Endothelial cell of umbilical vein (primary cell): ENCODE measurements around the gene SH3RF1. TPM values are rescaled to one million over a fixed set of nuclear protein-coding genes. Genes with fewer than 3 reads are reported as not detected.

Experiments
- BruUV-seq: library from RNA; stranded (reverse); fragments of 400-500 nt; replicated peaks from 2 replicates; lab custom pipeline; 2021; lab: Mats Ljungman, UMichigan
- CTCF ChIA-PET: fragments of 300-600, 350-600 bp; sonication (Branson Sonifier 250); formaldehyde crosslinking; loops from one replicate; lab custom pipeline; 2021; ENCODE audit warnings: antibody characterized with exemption, inconsistent platforms; lab: Charles Lee
- POLR2A ChIA-PET: fragments of 300-600, 350-600 bp; sonication (Branson Sonifier 250); formaldehyde crosslinking; loops from one replicate; lab custom pipeline; 2021; ENCODE audit warnings: antibody characterized with exemption, inconsistent platforms; lab: Charles Lee
- DNase-seq: peaks from one replicate; pipeline ENCODE4 v3.0.0-alpha.2; 2011; ENCODE audit warnings: low read depth, low spot score
- FAIRE-seq: peaks from 2 replicates; lab custom pipeline; 2011; peaks lifted over from hg19 to GRCh38; lab: Jason Lieb, UNC
- H2AFZ ChIP-seq: 2 replicates; pipeline ENCODE4 v1.6.0; 2012; ENCODE audit warnings: low read depth, low read length, control low read depth, inconsistent platforms
- H3K27ac ChIP-seq: 2 replicates; pipeline ENCODE4 v1.5.1; 2011; ENCODE audit warnings: low read depth, mild to moderate bottlenecking, control low read depth, low read length, moderate library complexity; ENCODE audit not compliant: insufficient read depth
- H3K27me3 ChIP-seq, 2 experiments: 2 replicates each; pipeline versions ENCODE4 v1.6.0 to v1.6.1; 2011; ENCODE audit warnings: low read length in 2 of 2, mixed read lengths in 1 of 2; ENCODE audit not compliant: control insufficient read depth in 2 of 2, insufficient read depth in 2 of 2
- H3K36me3 ChIP-seq, 2 experiments: 2 replicates in 1 of 2; 3 replicates in 1 of 2; pipeline ENCODE4 v1.5.1; 2011; ENCODE audit warnings: low read length in 2 of 2, mild to moderate bottlenecking in 1 of 2, moderate library complexity in 1 of 2; ENCODE audit not compliant: control insufficient read depth in 2 of 2, insufficient read depth in 2 of 2; ENCODE audit errors: extremely low read depth in 1 of 2
- H3K4me1 ChIP-seq: 3 replicates; pipeline ENCODE4 v1.5.1; 2011; ENCODE audit warnings: mild to moderate bottlenecking, low read length; ENCODE audit not compliant: control insufficient read depth, insufficient read depth; ENCODE audit errors: extremely low read depth
- H3K4me2 ChIP-seq: 2 replicates; pipeline ENCODE4 v1.6.1; 2011; ENCODE audit warnings: low read length, control low read depth, mixed read lengths; ENCODE audit not compliant: insufficient read depth
- H3K4me3 ChIP-seq, 3 experiments: fragments of 200-600 bp in 1 of 3; sonication (generic), shearing (Covaris generic) in 1 of 3; replicated peaks in 1 of 3; 2 replicates each; pipeline ENCODE4 v1.5.1; 2011 to 2016; ENCODE audit warnings: control low read depth in 3 of 3, low read length in 3 of 3, mild to moderate bottlenecking in 2 of 3, inconsistent platforms in 1 of 3, low read depth in 1 of 3, moderate library complexity in 1 of 3; ENCODE audit not compliant: insufficient read depth in 1 of 3
- H3K79me2 ChIP-seq: 2 replicates; pipeline ENCODE4 v1.6.0; 2012; ENCODE audit warnings: low read length, inconsistent platforms; ENCODE audit not compliant: control insufficient read depth, insufficient read depth
- H3K9ac ChIP-seq: replicated peaks from 2 replicates; pipeline ENCODE3; 2011; ENCODE audit warnings: low read length, control low read depth; ENCODE audit not compliant: insufficient read depth; ENCODE audit errors: extremely low read depth
- H3K9me1 ChIP-seq: replicated peaks from 3 replicates; pipeline ENCODE4 v1.6.0; 2011; ENCODE audit warnings: mild to moderate bottlenecking, low read length; ENCODE audit not compliant: control insufficient read depth, insufficient read depth; ENCODE audit errors: extremely low read depth
- H3K9me3 ChIP-seq: replicated peaks from 2 replicates; pipeline ENCODE4 v1.5.1; 2012; ENCODE audit warnings: low read length, inconsistent platforms; ENCODE audit not compliant: control insufficient read depth, insufficient read depth
- H4K20me1 ChIP-seq: replicated peaks from 2 replicates; pipeline ENCODE3; 2011; ENCODE audit warnings: mild to moderate bottlenecking, low read length; ENCODE audit not compliant: control insufficient read depth, insufficient read depth; ENCODE audit errors: extremely low read depth
- CTCF ChIP-seq, 2 donors: IDR thresholded peaks; 1 replicate in 1 of 2; 2 replicates in 1 of 2; pipeline ENCODE4 v1.5.1; 2011; ENCODE audit warnings: low read length in 2 of 2, mild to moderate bottlenecking in 2 of 2, moderate library complexity in 2 of 2, control low read depth in 1 of 2, inconsistent platforms in 1 of 2, low read depth in 1 of 2; ENCODE audit not compliant: insufficient read depth in 1 of 2; ENCODE audit errors: extremely low read depth in 1 of 2
- EZH2 ChIP-seq: IDR thresholded peaks from 2 replicates; pipeline ENCODE4 v1.6.1; 2012; ENCODE audit warnings: borderline replicate concordance, low read depth, mild to moderate bottlenecking, moderate library complexity, low read length, inconsistent platforms; ENCODE audit not compliant: severe bottlenecking
- FOS ChIP-seq: IDR thresholded peaks from 2 replicates; pipeline ENCODE4 v1.6.1; 2011; ENCODE audit warnings: mild to moderate bottlenecking, low read length, moderate library complexity, borderline replicate concordance; ENCODE audit not compliant: insufficient read depth
- GATA2 ChIP-seq: IDR thresholded peaks from 2 replicates; pipeline ENCODE4 v1.7.0; 2011; ENCODE audit warnings: low read depth, mild to moderate bottlenecking, moderate library complexity, mixed read lengths, low read length; ENCODE audit not compliant: insufficient read length, insufficient read depth
- JUN ChIP-seq: IDR thresholded peaks from 2 replicates; pipeline ENCODE4 v1.6.1; 2011; ENCODE audit warnings: borderline replicate concordance, low read depth; ENCODE audit not compliant: insufficient read length, insufficient read depth
- MYC ChIP-seq: IDR thresholded peaks from one replicate; pipeline ENCODE4 v1.6.1; 2011; ENCODE audit warnings: mild to moderate bottlenecking, low read depth, low read length
- POLR2A ChIP-seq: IDR thresholded peaks from 2 replicates; pipeline ENCODE4 v1.6.1; 2012; ENCODE audit warnings: low read depth, mild to moderate bottlenecking, control low read depth, low read length
- POLR2AphosphoS5 ChIP-seq: IDR thresholded peaks from 2 replicates; pipeline ENCODE4 v1.6.1; 2012; ENCODE audit warnings: low read depth, mild to moderate bottlenecking, control low read depth, low read length, moderate library complexity; ENCODE audit not compliant: insufficient read depth
- dilution Hi-C: fragments of 300-500 bp; cut with MboI; formaldehyde crosslinking; loops from one replicate; pipeline ENCODE4 v1.15.0; 2019; ENCODE audit warnings: low sequenced_read_pairs; ENCODE audit not compliant: extremely low pct_ligation_motif_present
- intact Hi-C: fragments of 100-400 bp; cut with micrococcal nuclease; formaldehyde crosslinking; loops from one replicate; pipeline ENCODE4 v1.10.0; 2022
- polyA plus RNA-seq, 4 experiments: library from polyadenylated mRNA; depleted of rRNA in 3 of 4; stranded (reverse) in 3 of 4; unstranded in 1 of 4; fragments of >200 nt; gene quantifications; 2 replicates each; pipeline versions ENCODE4 v1.2.1 to v1.2.3, GENCODE V29; 2011 to 2012; ENCODE audit warnings: missing spikeins in 1 of 4
- total RNA-seq: library from RNA; stranded (reverse); gene quantifications from 2 replicates; pipeline ENCODE4 v1.2.3, GENCODE V29; 2021
- TF ChIP-seq, protein P1 (sequence below): IDR thresholded peaks from 2 replicates; pipeline ENCODE4 v1.6.1; 2011; ENCODE audit not compliant: insufficient read depth, insufficient read length

The SH3RF1 gene
- total and polyA plus RNA-seq, 2 donors (not counting 3 experiments of a cell fraction or from before 2014, with no cell fraction given) = 16.2 to 24.9 TPM

DNA sequence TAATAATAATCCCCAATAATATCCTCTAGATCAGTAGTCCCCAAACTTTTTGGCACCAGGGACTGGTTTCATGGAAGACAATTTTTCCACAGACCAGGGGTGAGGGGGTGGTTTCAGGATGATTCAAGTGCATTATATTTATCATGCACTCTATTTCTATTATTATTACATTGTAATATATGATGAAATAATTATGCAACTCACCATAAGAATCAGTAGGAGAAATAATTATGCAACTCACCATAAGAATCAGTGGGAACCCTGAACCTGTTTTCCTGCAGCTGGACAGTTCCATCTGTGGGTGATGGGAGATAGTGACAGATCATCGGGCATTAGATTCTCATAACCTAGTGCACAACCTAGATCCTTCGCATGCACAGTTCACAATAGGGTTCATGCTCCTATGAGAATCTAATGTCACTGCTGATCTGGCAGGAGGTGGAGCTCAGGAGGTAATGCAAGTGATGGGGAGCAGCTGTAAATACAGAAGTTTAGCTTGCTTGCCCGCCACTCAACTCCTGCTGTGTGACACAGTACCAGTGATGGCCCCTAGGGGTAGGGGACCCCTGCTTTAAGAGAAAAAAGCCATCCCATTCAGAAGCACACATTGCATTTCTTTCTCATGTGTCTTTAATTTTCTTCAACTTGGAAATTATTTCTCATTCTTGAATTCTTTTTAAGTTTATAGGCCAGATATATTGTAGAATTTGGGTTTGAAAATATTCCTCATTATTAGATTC, 16.0 kb upstream of the SH3RF1 start:
- FAIRE-seq = no peak
- Histone ChIP-seq H3K79me2 (no peaks in the 10 kb centered on the region), H3K9ac (no peak overlapping the region), H2AFZ (no peak overlapping the region), H3K4me3 (no peak overlapping the region), H3K27ac (no peak overlapping the region), H4K20me1 (no peaks in the 10 kb centered on the region), H3K9me1 (no peaks in the 10 kb centered on the region), H3K4me1 (no peaks in the 10 kb centered on the region), H3K4me2 (no peak overlapping the region), H3K27me3 (no peaks in the 10 kb centered on the region), H3K36me3 (no peaks in the 10 kb centered on the region), H3K9me3 (no peaks in the 10 kb centered on the region)
- CTCF ChIA-PET = interaction anchor here (0.9 to 1.1 kb wide), 2 partner anchors 17 to 276 kb away, joined by 3 read pairs; partner anchors contain the start of gene CBR4
- DNase-seq = no peak
- POLR2A ChIA-PET = no interaction called here
- dilution Hi-C loops (no loop called here), intact Hi-C loops (no loop called here)
- TF ChIP-seq CTCF (IDR thresholded peaks at IDR 0.05; ENCODE audit: extremely low read depth in 1 of 2, insufficient read depth in 1 of 2, low read depth in 1 of 2, low read length in 2 of 2) = peak in 1 of 2 donors; percentile 3
- TF ChIP-seq POLR2AphosphoS5 = no peak
- BruUV-seq = no TSS peak

- Histone ChIP-seq H3K9ac (no peak overlapping the region), H3K9me3 (no peaks in the 10 kb centered on the region), H3K27ac (no peak overlapping the region), H3K4me3 (no peak overlapping the region), H3K36me3 (no peaks in the 10 kb centered on the region), H3K27me3 (no peaks in the 10 kb centered on the region), H2AFZ (no peak overlapping the region), H3K9me1 (no peaks in the 10 kb centered on the region), H3K4me2 (no peak overlapping the region), H3K79me2 (no peaks in the 10 kb centered on the region), H3K4me1 (no peaks in the 10 kb centered on the region), H4K20me1 (no peaks in the 10 kb centered on the region)
- BruUV-seq = no TSS peak
- TF ChIP-seq CTCF (IDR thresholded peaks at IDR 0.05; ENCODE audit: extremely low read depth in 1 of 2, insufficient read depth in 1 of 2, low read depth in 1 of 2, low read length in 2 of 2) (no peak), GATA2 (no peak), FOS (no peak), MYC (no peak), POLR2A (no peak), POLR2AphosphoS5 (no peak), EZH2 (no peak), JUN (no peak)
- TF ChIP-seq, protein P1, sequence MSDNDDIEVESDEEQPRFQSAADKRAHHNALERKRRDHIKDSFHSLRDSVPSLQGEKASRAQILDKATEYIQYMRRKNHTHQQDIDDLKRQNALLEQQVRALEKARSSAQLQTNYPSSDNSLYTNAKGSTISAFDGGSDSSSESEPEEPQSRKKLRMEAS = no peak
- FAIRE-seq (no peak), DNase-seq (no peak)
- dilution Hi-C loops = no loop called here
- intact Hi-C loops = no loop called here
- CTCF ChIA-PET = no interaction called here
- POLR2A ChIA-PET = no interaction called here
These were observed 12.4 kb upstream of the SH3RF1 start for GRCh38 chr4:169283114-169283509.
